ENCODE results near the gene TAOK3. TPM values are rescaled to one million over a fixed set of nuclear protein-coding genes. Genes with fewer than 3 reads are reported as not detected.

Gene TAOK3
- total and polyA plus RNA-seq, 2 of the 8 experiments (the other 6 are each of a cell fraction or from before 2014, with no cell fraction given): 5.2 to 9.3 TPM

DNA sequence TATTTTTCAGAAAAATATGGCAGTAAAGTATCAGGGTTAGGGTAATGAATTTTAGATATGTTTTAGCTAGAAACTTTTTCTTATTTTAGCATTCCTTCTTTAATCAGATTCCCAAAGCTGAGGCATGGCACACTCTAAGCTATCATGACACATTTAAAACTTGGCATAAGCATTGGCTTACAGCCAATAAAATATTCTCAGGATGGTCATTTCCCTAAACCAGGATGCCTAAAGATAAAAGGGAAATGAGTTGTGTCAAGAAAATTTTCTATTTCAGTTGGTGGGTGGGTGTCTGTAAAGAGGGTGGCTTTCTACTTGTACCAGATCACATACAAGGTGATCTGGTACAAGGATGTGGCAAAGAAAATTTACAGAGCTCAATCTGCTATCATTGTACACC, 189.0 kb downstream of the TAOK3 start (continued):
- TF ChIP-seq, protein P1, sequence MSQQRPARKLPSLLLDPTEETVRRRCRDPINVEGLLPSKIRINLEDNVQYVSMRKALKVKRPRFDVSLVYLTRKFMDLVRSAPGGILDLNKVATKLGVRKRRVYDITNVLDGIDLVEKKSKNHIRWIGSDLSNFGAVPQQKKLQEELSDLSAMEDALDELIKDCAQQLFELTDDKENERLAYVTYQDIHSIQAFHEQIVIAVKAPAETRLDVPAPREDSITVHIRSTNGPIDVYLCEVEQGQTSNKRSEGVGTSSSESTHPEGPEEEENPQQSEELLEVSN (IDR thresholded peaks at IDR 0.05): no peak
- TF ChIP-seq KDM4A (IDR thresholded peaks at IDR 0.05; ENCODE audit: low read depth, low read length, severe bottlenecking) (no peak), SIX5 (IDR thresholded peaks at IDR 0.05; ENCODE audit: low read depth, low read length) (no peak), TBP (IDR thresholded peaks at IDR 0.05; ENCODE audit: low read depth, low read length) (no peak), RXRA (IDR thresholded peaks at IDR 0.05; ENCODE audit: insufficient read depth, low read depth, low read length) (no peak), GABPA (IDR thresholded peaks at IDR 0.05; ENCODE audit: borderline replicate concordance, insufficient read depth, low read length) (no peak), CHD2 (IDR thresholded peaks at IDR 0.05; ENCODE audit: low read length) (no peak)
- TF ChIP-seq, protein P2, sequence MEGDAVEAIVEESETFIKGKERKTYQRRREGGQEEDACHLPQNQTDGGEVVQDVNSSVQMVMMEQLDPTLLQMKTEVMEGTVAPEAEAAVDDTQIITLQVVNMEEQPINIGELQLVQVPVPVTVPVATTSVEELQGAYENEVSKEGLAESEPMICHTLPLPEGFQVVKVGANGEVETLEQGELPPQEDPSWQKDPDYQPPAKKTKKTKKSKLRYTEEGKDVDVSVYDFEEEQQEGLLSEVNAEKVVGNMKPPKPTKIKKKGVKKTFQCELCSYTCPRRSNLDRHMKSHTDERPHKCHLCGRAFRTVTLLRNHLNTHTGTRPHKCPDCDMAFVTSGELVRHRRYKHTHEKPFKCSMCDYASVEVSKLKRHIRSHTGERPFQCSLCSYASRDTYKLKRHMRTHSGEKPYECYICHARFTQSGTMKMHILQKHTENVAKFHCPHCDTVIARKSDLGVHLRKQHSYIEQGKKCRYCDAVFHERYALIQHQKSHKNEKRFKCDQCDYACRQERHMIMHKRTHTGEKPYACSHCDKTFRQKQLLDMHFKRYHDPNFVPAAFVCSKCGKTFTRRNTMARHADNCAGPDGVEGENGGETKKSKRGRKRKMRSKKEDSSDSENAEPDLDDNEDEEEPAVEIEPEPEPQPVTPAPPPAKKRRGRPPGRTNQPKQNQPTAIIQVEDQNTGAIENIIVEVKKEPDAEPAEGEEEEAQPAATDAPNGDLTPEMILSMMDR (IDR thresholded peaks at IDR 0.05; ENCODE audit: control extremely low read depth in 1 of 3, insufficient read depth in 1 of 3, low read depth in 1 of 3, low read length in 3 of 3): no peak
